ENCODE data around the gene PDE11A. TPM values are rescaled to one million over a fixed set of nuclear protein-coding genes. Genes with fewer than 3 reads are reported as not detected.
A peak's percentile ranks its signal among the peaks of the same experiment; 100 is the strongest.

The PDE11A gene
- total and polyA plus RNA-seq, 2 experiments from 2014 or later, result 0.34 to 0.86 TPM

DNA sequence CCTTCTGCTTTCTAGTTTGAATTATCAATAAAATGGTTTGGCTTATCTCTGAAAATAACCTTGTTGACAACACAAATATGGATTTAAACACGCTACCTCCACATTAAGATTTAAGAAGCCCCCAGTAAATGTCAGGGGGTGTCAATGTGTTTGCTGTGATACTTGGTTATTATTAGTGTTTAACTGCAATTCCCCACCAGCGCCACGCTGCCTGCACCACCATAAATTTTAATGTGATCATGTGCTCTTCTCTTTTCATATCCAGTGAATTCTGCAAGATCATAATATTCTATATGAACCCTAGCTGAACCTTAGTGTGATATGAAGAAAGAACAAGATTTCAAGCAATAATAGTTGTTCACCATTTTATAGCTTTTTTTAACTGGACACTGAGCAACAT is 349.3 kb downstream of the PDE11A start:
- Histone ChIP-seq H3K79me2 (ENCODE audit: insufficient read depth) (no peaks in the 10 kb centered on the region), H4K20me1 (ENCODE audit: insufficient read depth) (no peaks in the 10 kb centered on the region), H3K36me3 (ENCODE audit: low read depth) (no peaks in the 10 kb centered on the region), H3K4me3 (no peak overlapping the region), H3K4me1 (ENCODE audit: insufficient read depth) (no peaks in the 10 kb centered on the region), H3K9me2 (ENCODE audit: insufficient read depth) (no peaks in the 10 kb centered on the region), H3K27ac (no peak overlapping the region), H3K9me3 (ENCODE audit: low read depth) (no peaks in the 10 kb centered on the region), H3F3A (ENCODE audit: insufficient read depth) (no peaks in the 10 kb centered on the region), H3K27me3 (replicated peaks; ENCODE audit: insufficient read depth) (no peaks in the 10 kb centered on the region), H3K9ac (no peak overlapping the region), H3K4me2 (ENCODE audit: unreplicated experiment) (no peak overlapping the region), H2AFZ (no peak overlapping the region)
- in situ Hi-C loops (cut with MboI), result loop anchor here (10.0 kb wide), 1 partner anchor 378 kb away; no protein-coding TSS in a partner anchor
- TF ChIP-seq EZH2phosphoT487 (IDR thresholded peaks at IDR 0.05; ENCODE audit: insufficient read depth, low read depth), result no peak
- no peak for TF ChIP-seq EZH2 (IDR thresholded peaks at IDR 0.05; ENCODE audit: insufficient read depth, poor library complexity, severe bottlenecking)
- no peak for DNase-seq
- 77 to 80% methylated on average over 3 of the region's 3 CpGs for WGBS, 2 experiments (ENCODE audit: low coverage in 1 of 2, low lambda C conversion rate in 2 of 2, missing lambda C conversion rate in 2 of 2)

DNA sequence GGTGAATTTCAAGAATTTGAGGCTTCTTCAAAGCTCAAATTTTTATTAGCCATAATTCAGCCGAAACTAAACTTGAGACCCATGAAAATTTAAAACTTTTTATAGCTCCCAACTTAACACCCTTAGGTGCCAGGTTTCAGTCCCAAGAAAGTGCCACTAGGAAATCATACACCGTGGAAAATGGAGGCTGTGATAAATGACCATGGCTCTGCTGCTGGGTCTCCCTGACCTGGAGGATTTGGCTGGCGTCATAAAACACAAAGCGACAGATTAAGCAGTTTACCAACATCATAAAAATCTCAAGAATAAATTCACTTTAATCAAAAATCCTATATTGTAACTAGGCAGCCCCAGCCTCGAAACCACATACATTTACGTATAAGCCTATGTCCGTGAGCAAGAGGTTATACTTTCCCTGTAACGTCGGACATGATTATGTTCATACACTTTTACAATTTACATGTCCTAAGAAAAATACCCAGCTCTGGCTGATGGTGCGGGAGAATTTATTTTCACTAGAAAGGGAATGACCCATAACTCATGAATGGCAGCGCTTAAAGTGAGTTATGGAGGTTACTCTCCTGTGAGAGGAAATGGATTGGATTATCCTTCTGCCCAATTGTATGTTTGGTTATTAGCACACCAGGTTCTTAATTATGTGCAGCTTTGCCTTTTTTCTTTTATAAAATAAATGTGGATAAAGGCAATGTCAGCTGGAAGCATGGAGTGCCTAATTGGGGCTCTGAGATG is 350.6 kb downstream of the PDE11A start:
- H3K79me2 ChIP-seq (ENCODE audit: insufficient read depth), result no peaks in the 10 kb centered on the region
- no peak overlapping the region for H3K4me3 ChIP-seq
- no peaks in the 10 kb centered on the region for H3K27me3 ChIP-seq (replicated peaks; ENCODE audit: insufficient read depth)
- H4K20me1 ChIP-seq (ENCODE audit: insufficient read depth), result no peaks in the 10 kb centered on the region
- no peak overlapping the region for H2AFZ ChIP-seq
- DNase-seq, result no peak
- no peak overlapping the region for H3K9ac ChIP-seq
- no peaks in the 10 kb centered on the region for H3K9me3 ChIP-seq (ENCODE audit: low read depth)
- H3F3A ChIP-seq (ENCODE audit: insufficient read depth), result no peaks in the 10 kb centered on the region
- H3K4me2 ChIP-seq (ENCODE audit: unreplicated experiment), result no peak overlapping the region
- in situ Hi-C loops (cut with MboI), result loop anchor here (10.0 kb wide), 1 partner anchor 377 kb away; no protein-coding TSS in a partner anchor
- no peak for TF ChIP-seq EZH2 (IDR thresholded peaks at IDR 0.05; ENCODE audit: insufficient read depth, poor library complexity, severe bottlenecking)
- TF ChIP-seq EZH2phosphoT487 (IDR thresholded peaks at IDR 0.05; ENCODE audit: insufficient read depth, low read depth), result no peak
- H3K9me2 ChIP-seq (ENCODE audit: insufficient read depth), result no peaks in the 10 kb centered on the region
- WGBS, 2 experiments (ENCODE audit: low coverage in 1 of 2, low lambda C conversion rate in 2 of 2, missing lambda C conversion rate in 2 of 2), result 60 to 64% methylated on average over 11 of the region's 11 CpGs
- H3K27ac ChIP-seq, result no peak overlapping the region
- H3K4me1 ChIP-seq (ENCODE audit: insufficient read depth), result no peaks in the 10 kb centered on the region
- no peaks in the 10 kb centered on the region for H3K36me3 ChIP-seq (ENCODE audit: low read depth)

DNA sequence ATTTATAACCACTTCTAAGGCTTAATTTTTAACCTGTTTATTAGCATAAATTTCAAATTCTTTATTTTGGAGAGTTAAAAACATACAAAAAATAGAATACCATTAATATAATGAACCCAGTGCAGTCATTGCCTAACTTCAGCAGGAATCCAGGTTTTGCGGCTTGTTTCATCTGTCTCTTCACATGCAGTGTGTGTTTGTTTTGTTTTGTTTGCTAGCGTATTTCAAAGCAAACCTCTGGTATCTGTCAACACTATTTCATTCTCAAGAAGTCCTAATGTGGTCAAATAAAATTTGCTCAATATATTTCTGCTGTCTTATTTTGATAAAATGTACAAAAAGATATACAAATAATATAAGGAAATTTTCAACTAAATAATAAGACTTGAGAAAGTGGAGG is 351.5 kb downstream of the PDE11A start:
- H3F3A ChIP-seq (ENCODE audit: insufficient read depth), result no peaks in the 10 kb centered on the region
- no peak overlapping the region for H3K4me2 ChIP-seq (ENCODE audit: unreplicated experiment)
- no peak for TF ChIP-seq EZH2phosphoT487 (IDR thresholded peaks at IDR 0.05; ENCODE audit: insufficient read depth, low read depth)
- no peak for TF ChIP-seq EZH2 (IDR thresholded peaks at IDR 0.05; ENCODE audit: insufficient read depth, poor library complexity, severe bottlenecking)
- H3K79me2 ChIP-seq (ENCODE audit: insufficient read depth), result no peaks in the 10 kb centered on the region
- H2AFZ ChIP-seq, result no peak overlapping the region
- in situ Hi-C loops (cut with MboI), result loop anchor here (10.0 kb wide), 1 partner anchor 376 kb away; no protein-coding TSS in a partner anchor
- 79 to 80% methylated on average over 2 of the region's 2 CpGs for WGBS, 2 experiments (ENCODE audit: low coverage in 1 of 2, low lambda C conversion rate in 2 of 2, missing lambda C conversion rate in 2 of 2)
- H3K36me3 ChIP-seq (ENCODE audit: low read depth), result no peaks in the 10 kb centered on the region
- H3K9me3 ChIP-seq (ENCODE audit: low read depth), result no peaks in the 10 kb centered on the region
- no peaks in the 10 kb centered on the region for H3K27me3 ChIP-seq (replicated peaks; ENCODE audit: insufficient read depth)
- no peaks in the 10 kb centered on the region for H3K4me1 ChIP-seq (ENCODE audit: insufficient read depth)
- no peak for DNase-seq
- H3K9me2 ChIP-seq (ENCODE audit: insufficient read depth), result no peaks in the 10 kb centered on the region
- H3K4me3 ChIP-seq, result no peak overlapping the region
- H4K20me1 ChIP-seq (ENCODE audit: insufficient read depth), result no peaks in the 10 kb centered on the region
- H3K27ac ChIP-seq, result no peak overlapping the region
- H3K9ac ChIP-seq, result no peak overlapping the region

DNA sequence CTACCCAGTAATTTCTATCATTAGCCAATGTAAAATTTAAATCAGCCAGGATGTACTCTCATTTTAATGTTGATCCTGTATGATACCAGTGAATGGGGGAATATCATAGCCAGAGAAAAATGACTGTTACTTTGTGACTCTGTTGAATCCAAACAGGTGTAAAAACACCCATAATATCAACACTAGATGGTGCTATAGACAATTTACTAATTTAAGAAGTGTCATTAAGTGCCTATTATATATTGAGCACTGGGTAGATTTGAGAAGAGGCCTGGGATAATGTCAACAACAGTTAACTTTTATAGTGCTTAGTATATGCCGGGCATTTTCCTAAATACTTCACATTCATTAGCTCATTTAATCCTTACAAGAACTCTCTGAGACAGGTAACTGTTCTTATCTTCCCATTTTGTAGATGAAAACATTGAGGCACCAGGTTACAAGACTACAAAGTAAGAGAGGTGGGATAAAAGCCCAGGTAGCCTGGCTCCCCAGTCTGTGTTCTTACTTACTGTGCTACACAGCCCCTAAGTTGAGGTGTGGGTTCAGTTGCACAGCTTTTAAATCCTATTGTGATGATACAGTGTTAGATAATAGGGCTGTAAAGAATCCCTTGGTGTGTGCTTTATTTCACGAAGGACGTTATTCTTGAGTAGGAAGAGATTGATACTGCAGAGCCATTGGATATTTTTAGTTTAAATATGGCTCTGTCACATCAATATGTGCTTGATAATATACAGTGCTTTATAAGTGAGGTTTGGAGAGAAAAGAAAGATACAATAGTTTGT is 354.6 kb downstream of the PDE11A start:
- H3K9me2 ChIP-seq (ENCODE audit: insufficient read depth), result no peaks in the 10 kb centered on the region
- no peaks in the 10 kb centered on the region for H3K36me3 ChIP-seq (ENCODE audit: low read depth)
- H3K4me1 ChIP-seq (ENCODE audit: insufficient read depth), result no peaks in the 10 kb centered on the region
- in situ Hi-C loops (cut with MboI), result no loop called here
- H3K27me3 ChIP-seq (replicated peaks; ENCODE audit: insufficient read depth), result peaks cover 6% of the 10 kb centered on the region; the same call in 1 of the 2 replicates
- 43 to 50% methylated on average over 3 of the region's 3 CpGs for WGBS, 2 experiments (ENCODE audit: low coverage in 1 of 2, low lambda C conversion rate in 2 of 2, missing lambda C conversion rate in 2 of 2)
- no peak overlapping the region for H3K27ac ChIP-seq
- H3K4me3 ChIP-seq, result no peak overlapping the region
- no peaks in the 10 kb centered on the region for H4K20me1 ChIP-seq (ENCODE audit: insufficient read depth)
- peak; percentile 7 for DNase-seq
- no peaks in the 10 kb centered on the region for H3K9me3 ChIP-seq (ENCODE audit: low read depth)
- no peak overlapping the region for H3K4me2 ChIP-seq (ENCODE audit: unreplicated experiment)
- H3K79me2 ChIP-seq (ENCODE audit: insufficient read depth), result no peaks in the 10 kb centered on the region
- H2AFZ ChIP-seq, result no peak overlapping the region
- no peaks in the 10 kb centered on the region for H3F3A ChIP-seq (ENCODE audit: insufficient read depth)
- H3K9ac ChIP-seq, result no peak overlapping the region
- TF ChIP-seq EZH2phosphoT487 (IDR thresholded peaks at IDR 0.05; ENCODE audit: insufficient read depth, low read depth), result no peak
- no peak for TF ChIP-seq EZH2 (IDR thresholded peaks at IDR 0.05; ENCODE audit: insufficient read depth, poor library complexity, severe bottlenecking)

Measured in GM23248 (cell line).